Esophagus squamous epithelium (tissue), 5 donors: ENCODE results near the gene MBOAT1. TPM values are rescaled to one million over a fixed set of nuclear protein-coding genes. Genes with fewer than 3 reads are reported as not detected.

Experiments used
- DNase-seq: peaks from one replicate; lab custom pipeline; 2025; lab: John Stamatoyannopoulos, UW
- H3K27ac ChIP-seq, 4 donors: fragments of 200-600 bp; sonication (generic); one replicate each; pipeline ENCODE4 v1.5.1; 2016 to 2019; ENCODE audit warnings: mild to moderate bottlenecking in 1 of 4
- H3K27me3 ChIP-seq, 4 donors: fragments of 200-600 bp; sonication (generic); 1 replicate in 3 of 4; 2 replicates in 1 of 4; pipeline versions ENCODE4 v1.5.1 to v1.6.0; 2017 to 2021; ENCODE audit warnings: antibody characterized with exemption in 1 of 4
- H3K36me3 ChIP-seq, 3 donors: fragments of 200-600 bp; sonication (generic); one replicate each; pipeline ENCODE4 v1.5.1; 2016 to 2019
- H3K4me1 ChIP-seq, 3 donors: fragments of 200-600 bp; sonication (generic); one replicate each; pipeline ENCODE4 v1.5.1; 2017 to 2019
- H3K4me3 ChIP-seq, 4 donors: fragments of 200-600 bp; sonication (generic); 1 replicate in 3 of 4; 2 replicates in 1 of 4; pipeline ENCODE4 v1.5.1; 2016 to 2019; ENCODE audit warnings: mild to moderate bottlenecking in 2 of 4, moderate library complexity in 1 of 4
- H3K9me3 ChIP-seq, 3 donors: fragments of 200-600 bp; sonication (generic); one replicate each; pipeline ENCODE4 v1.5.1; 2016 to 2019
- CTCF ChIP-seq, 6 experiments: fragments of 450-650 bp in 4 of 6; fragments of 200-600 bp in 2 of 6; sonication (generic) in 2 of 6; IDR thresholded peaks; one replicate each; pipeline ENCODE4 v1.5.1; 2016 to 2019; ENCODE audit warnings: antibody characterized with exemption in 6 of 6, mild to moderate bottlenecking in 4 of 6, moderate library complexity in 4 of 6
- POLR2A ChIP-seq, 4 donors: fragments of 450-650 bp; IDR thresholded peaks; one replicate each; pipeline ENCODE4 v1.6.1; 2017; ENCODE audit warnings: antibody characterized with exemption in 4 of 4, mild to moderate bottlenecking in 4 of 4, moderate library complexity in 3 of 4
- WGBS, 2 donors: methylation state at CpG; one replicate each; pipeline ENCODE4 v1.1.5; 2018; 5-methylcytosine and 5-hydroxymethylcytosine counted together
- intact Hi-C: fragments of 100-400 bp; cut with DNase I; formaldehyde crosslinking; loops from one replicate; pipeline ENCODE4 v1.15.0; 2022
- total RNA-seq, 4 donors: library from RNA; depleted of rRNA; stranded (reverse); fragments of >200 nt; gene quantifications; one replicate each; pipeline ENCODE4 v1.1.0, GENCODE V29; 2016
- donor health status: DM: yes; HTN: yes; CAD: no.

The MBOAT1 gene
- total RNA-seq, 4 donors from 2014 or later: 5.2 to 12.8 (median 12.0) TPM

GRCh38 chr6:20128018-20128417, 84.3 kb downstream of the MBOAT1 start:
- H3K4me1 ChIP-seq: peaks cover 0 to 8% (median 0%) of the 10 kb centered on the region in 3 donors
- H3K4me3 ChIP-seq: no peak overlapping the region
- WGBS, 2 donors: 50 to 61% methylated on average over 3 of the region's 3 CpGs
- H3K27ac ChIP-seq: no peak overlapping the region
- no peak for DNase-seq
- intact Hi-C loops: no loop called here
- TF ChIP-seq POLR2A (IDR thresholded peaks at IDR 0.05) (no peak), CTCF (IDR thresholded peaks at IDR 0.05) (no peak)
- no peaks in the 10 kb centered on the region for H3K9me3 ChIP-seq
- no peaks in the 10 kb centered on the region for H3K27me3 ChIP-seq
- peaks cover 0 to 67% (median 0%) of the 10 kb centered on the region in 3 donors for H3K36me3 ChIP-seq

- TF ChIP-seq CTCF (IDR thresholded peaks at IDR 0.05): peak; percentile 55 to 91 (median 73)
- TF ChIP-seq POLR2A (IDR thresholded peaks at IDR 0.05): no peak
- H3K4me3 ChIP-seq: no peak overlapping the region
- H3K27me3 ChIP-seq: no peaks in the 10 kb centered on the region
- H3K27ac ChIP-seq: peak overlapping the region in 2 of 4 donors; percentile 8 to 38
- peaks cover 0 to 77% (median 0%) of the 10 kb centered on the region in 3 donors for H3K36me3 ChIP-seq
- no peaks in the 10 kb centered on the region for H3K9me3 ChIP-seq
- WGBS, 2 donors: 39 to 47% methylated on average over 15 to 17 of the region's 18 CpGs
- DNase-seq: no peak
- H3K4me1 ChIP-seq: peaks cover 0 to 8% (median 0%) of the 10 kb centered on the region in 3 donors
- intact Hi-C loops: no loop called here
Measured at GRCh38 chr6:20126789-20127653, 85.2 kb downstream of the MBOAT1 start.

GRCh38 chr6:20126102-20126752, 86.0 kb downstream of the MBOAT1 start:
- H3K4me1 ChIP-seq: peaks cover 0 to 8% (median 0%) of the 10 kb centered on the region in 3 donors
- TF ChIP-seq CTCF (IDR thresholded peaks at IDR 0.05) (no peak), POLR2A (IDR thresholded peaks at IDR 0.05) (no peak)
- H3K27me3 ChIP-seq: no peaks in the 10 kb centered on the region
- intact Hi-C loops: no loop called here
- peaks cover 0 to 75% (median 0%) of the 10 kb centered on the region in 3 donors for H3K36me3 ChIP-seq
- no peaks in the 10 kb centered on the region for H3K9me3 ChIP-seq
- 74 to 77% methylated on average over 3 of the region's 3 CpGs for WGBS, 2 donors
- H3K27ac ChIP-seq: no peak overlapping the region
- no peak for DNase-seq
- H3K4me3 ChIP-seq: no peak overlapping the region

- no peak for TF ChIP-seq POLR2A (IDR thresholded peaks at IDR 0.05)
- no peak for TF ChIP-seq CTCF (IDR thresholded peaks at IDR 0.05)
- peaks cover 0 to 8% (median 0%) of the 10 kb centered on the region in 3 donors for H3K4me1 ChIP-seq
- intact Hi-C loops: no loop called here
- no peaks in the 10 kb centered on the region for H3K9me3 ChIP-seq
- WGBS, 2 donors: 63 to 86% methylated on average over 3 of the region's 3 CpGs
- no peak for DNase-seq
- H3K27me3 ChIP-seq: no peaks in the 10 kb centered on the region
- H3K4me3 ChIP-seq: no peak overlapping the region
- peaks cover 0 to 81% (median 0%) of the 10 kb centered on the region in 3 donors for H3K36me3 ChIP-seq
- no peak overlapping the region for H3K27ac ChIP-seq
Measured at GRCh38 chr6:20124545-20124944, 87.7 kb downstream of the MBOAT1 start.

GRCh38 chr6:20119485-20119884, 92.8 kb downstream of the MBOAT1 start:
- peak overlapping the region in 1 of 4 donors; percentile 24 for H3K27ac ChIP-seq
- no peaks in the 10 kb centered on the region for H3K9me3 ChIP-seq
- no peaks in the 10 kb centered on the region for H3K27me3 ChIP-seq
- no peak overlapping the region for H3K4me3 ChIP-seq
- intact Hi-C loops: no loop called here
- H3K36me3 ChIP-seq: peaks cover 0 to 97% (median 0%) of the 10 kb centered on the region in 3 donors
- H3K4me1 ChIP-seq: peaks cover 0 to 14% (median 0%) of the 10 kb centered on the region in 3 donors
- DNase-seq: no peak
- TF ChIP-seq POLR2A (IDR thresholded peaks at IDR 0.05) (no peak), CTCF (IDR thresholded peaks at IDR 0.05) (no peak)
- WGBS, 2 donors: 87 to 89% methylated on average over 5 to 6 of the region's 6 CpGs
